Endothelial cell (in vitro differentiated cells): ENCODE measurements around the gene MYO15B. TPM values are rescaled to one million over a fixed set of nuclear protein-coding genes. Genes with fewer than 3 reads are reported as not detected.
A peak's percentile ranks its signal among the peaks of the same experiment; 100 is the strongest.

Experiments used
- DNase-seq: peaks from one replicate; pipeline ENCODE4 v3.0.0; 2021; ENCODE audit warnings: low spot score
- H3K27ac Mint-ChIP-seq: one replicate; pipeline ENCODE4 v1.8.0; 2021; ENCODE audit warnings: mixed read lengths, inconsistent platforms; ENCODE audit not compliant: unreplicated experiment
- H3K27me3 Mint-ChIP-seq: one replicate; pipeline ENCODE4 v1.8.0; 2021; ENCODE audit warnings: mild to moderate bottlenecking, moderate library complexity, mixed read lengths, inconsistent platforms; ENCODE audit not compliant: unreplicated experiment
- H3K36me3 Mint-ChIP-seq: one replicate; pipeline ENCODE4 v1.8.0; 2021; ENCODE audit warnings: mild to moderate bottlenecking, low read depth, mixed read lengths, inconsistent platforms; ENCODE audit not compliant: unreplicated experiment
- H3K4me1 Mint-ChIP-seq: one replicate; pipeline ENCODE4 v1.8.0; 2021; ENCODE audit warnings: mild to moderate bottlenecking, mixed read lengths, inconsistent platforms; ENCODE audit not compliant: unreplicated experiment
- H3K4me3 Mint-ChIP-seq: one replicate; pipeline ENCODE4 v1.8.0; 2021; ENCODE audit warnings: mild to moderate bottlenecking, mixed read lengths, inconsistent platforms; ENCODE audit not compliant: unreplicated experiment
- H3K9me3 Mint-ChIP-seq: one replicate; pipeline ENCODE4 v1.8.0; 2021; ENCODE audit warnings: mixed read lengths, inconsistent platforms; ENCODE audit not compliant: unreplicated experiment
- total RNA-seq: library from RNA; stranded (reverse); fragmentation: NEBNext Ultra II Directional; extraction: Animal tissue kit (Norgen Biotek cat#: 25700); gene quantifications from one replicate; pipeline ENCODE4 v1.2.1, GENCODE V29; 2021; ENCODE audit not compliant: unreplicated experiment
- TF ChIP-seq, protein P1 (sequence below): fragments of 200-600 bp; sonication (generic); IDR thresholded peaks from one replicate; pipeline ENCODE4 v1.5.0; 2021; ENCODE audit warnings: antibody characterized with exemption; ENCODE audit not compliant: unreplicated experiment

The MYO15B gene
- total RNA-seq, 1 donor from 2014 or later, result 224 TPM

DNA sequence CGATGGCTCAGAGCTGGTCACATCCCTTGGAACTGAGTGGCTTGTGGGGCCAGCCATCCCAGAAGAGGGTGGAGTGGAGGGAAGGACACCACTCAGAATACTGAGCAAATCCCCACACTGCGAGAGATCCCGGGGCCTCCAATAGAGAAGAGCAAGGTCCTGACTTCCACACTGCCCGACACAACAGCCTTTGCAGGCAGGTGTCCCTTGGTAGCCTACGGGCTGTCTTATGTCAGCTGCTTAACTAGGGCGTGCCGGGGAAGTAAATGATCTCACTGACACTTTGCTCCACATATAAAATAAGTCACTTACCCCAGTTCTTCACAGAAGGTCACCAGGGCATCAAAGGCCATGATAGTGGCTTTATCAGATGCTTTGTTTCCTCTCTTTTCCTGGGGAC is 63.3 kb downstream of the MYO15B start:
- no peak overlapping the region for H3K4me3 Mint-ChIP-seq
- peaks cover 10% of the 10 kb centered on the region for H3K4me1 Mint-ChIP-seq
- TF ChIP-seq, protein P1, sequence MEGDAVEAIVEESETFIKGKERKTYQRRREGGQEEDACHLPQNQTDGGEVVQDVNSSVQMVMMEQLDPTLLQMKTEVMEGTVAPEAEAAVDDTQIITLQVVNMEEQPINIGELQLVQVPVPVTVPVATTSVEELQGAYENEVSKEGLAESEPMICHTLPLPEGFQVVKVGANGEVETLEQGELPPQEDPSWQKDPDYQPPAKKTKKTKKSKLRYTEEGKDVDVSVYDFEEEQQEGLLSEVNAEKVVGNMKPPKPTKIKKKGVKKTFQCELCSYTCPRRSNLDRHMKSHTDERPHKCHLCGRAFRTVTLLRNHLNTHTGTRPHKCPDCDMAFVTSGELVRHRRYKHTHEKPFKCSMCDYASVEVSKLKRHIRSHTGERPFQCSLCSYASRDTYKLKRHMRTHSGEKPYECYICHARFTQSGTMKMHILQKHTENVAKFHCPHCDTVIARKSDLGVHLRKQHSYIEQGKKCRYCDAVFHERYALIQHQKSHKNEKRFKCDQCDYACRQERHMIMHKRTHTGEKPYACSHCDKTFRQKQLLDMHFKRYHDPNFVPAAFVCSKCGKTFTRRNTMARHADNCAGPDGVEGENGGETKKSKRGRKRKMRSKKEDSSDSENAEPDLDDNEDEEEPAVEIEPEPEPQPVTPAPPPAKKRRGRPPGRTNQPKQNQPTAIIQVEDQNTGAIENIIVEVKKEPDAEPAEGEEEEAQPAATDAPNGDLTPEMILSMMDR, result no peak
- no peak for DNase-seq
- H3K27ac Mint-ChIP-seq, result no peak overlapping the region
- H3K36me3 Mint-ChIP-seq, result peaks cover 18% of the 10 kb centered on the region
- H3K27me3 Mint-ChIP-seq, result peaks cover 2% of the 10 kb centered on the region
- no peaks in the 10 kb centered on the region for H3K9me3 Mint-ChIP-seq

DNA sequence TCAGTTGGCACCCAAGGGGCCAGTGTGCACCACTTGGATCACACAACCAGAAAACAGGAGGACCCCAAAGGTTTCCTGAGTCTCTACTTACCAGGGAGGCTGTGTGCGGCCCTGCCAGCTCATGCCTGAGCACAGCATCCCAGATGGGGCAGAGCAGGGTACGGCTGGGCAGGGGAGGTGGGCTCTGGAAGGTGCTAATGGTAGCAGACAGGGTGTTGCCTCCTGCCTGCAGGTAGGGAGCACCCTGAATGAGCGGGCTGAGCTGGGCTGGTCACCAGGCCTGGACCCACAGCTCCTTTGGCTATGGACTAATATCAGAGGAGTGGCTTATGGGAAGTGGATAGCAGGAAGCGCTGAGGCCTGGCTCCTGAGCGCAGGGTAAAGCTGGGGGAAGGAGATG is 64.7 kb downstream of the MYO15B start:
- no peak for DNase-seq
- peaks cover 7% of the 10 kb centered on the region for H3K4me1 Mint-ChIP-seq
- no peak overlapping the region for H3K4me3 Mint-ChIP-seq
- H3K27me3 Mint-ChIP-seq, result peaks cover 2% of the 10 kb centered on the region
- H3K27ac Mint-ChIP-seq, result no peak overlapping the region
- no peaks in the 10 kb centered on the region for H3K9me3 Mint-ChIP-seq
- peaks cover 23% of the 10 kb centered on the region for H3K36me3 Mint-ChIP-seq
- TF ChIP-seq, protein P1, result no peak

DNA sequence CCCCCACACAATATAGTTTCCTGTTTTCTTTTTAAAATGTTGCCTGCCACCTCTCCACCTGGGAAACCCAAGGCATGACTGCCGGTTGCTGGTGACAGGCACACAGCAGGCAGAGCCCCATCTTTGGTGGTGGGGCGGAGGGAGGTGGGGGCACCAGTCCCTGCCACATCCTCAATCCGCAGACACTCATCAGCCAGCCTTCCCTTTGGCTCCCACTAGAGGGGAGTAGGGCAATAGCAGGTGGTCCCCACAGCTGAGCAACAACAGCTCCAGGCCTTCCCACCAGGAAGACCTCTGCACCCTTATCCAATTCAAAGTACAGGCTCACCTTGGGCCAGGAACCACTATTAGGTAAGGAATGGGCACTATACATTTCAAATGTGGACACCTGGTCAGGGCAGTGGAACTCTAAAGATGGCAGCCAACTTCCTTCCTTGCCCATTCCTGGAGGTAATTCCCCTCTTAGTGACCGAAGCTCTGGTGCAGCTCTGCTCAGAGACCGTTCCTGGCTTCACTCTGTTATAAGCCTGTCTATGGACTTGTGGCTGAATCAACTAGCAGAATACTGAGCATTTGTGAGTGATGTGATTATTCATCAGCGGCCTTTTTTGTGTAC is 65.4 kb downstream of the MYO15B start:
- TF ChIP-seq, protein P1, result peak; percentile 64
- Mint-ChIP-seq H3K9me3 (no peaks in the 10 kb centered on the region), H3K4me1 (peaks cover 7% of the 10 kb centered on the region), H3K27me3 (peaks cover 2% of the 10 kb centered on the region), H3K27ac (no peak overlapping the region), H3K4me3 (no peak overlapping the region), H3K36me3 (peaks cover 22% of the 10 kb centered on the region)
- DNase-seq, result peak; percentile 57

DNA sequence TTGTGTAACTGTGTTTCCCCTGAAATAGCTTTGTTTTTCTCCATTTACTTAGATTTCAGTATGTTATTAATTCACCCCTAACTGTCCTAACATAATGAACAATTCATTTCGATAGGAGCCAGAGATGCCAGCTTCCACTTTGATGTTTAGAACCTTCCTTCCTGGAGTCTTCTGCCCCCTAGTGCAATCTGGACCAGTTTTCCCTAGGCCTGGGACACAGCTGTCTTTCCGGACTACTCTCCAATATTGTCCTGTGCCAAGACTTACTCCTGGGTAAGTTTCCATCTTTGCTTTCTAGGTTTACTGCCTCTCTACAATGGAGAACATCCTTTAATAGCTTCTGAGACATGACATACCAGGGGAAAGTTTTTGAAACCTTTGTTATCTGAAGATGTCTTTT is 66.6 kb downstream of the MYO15B start:
- Mint-ChIP-seq H3K9me3 (no peaks in the 10 kb centered on the region), H3K4me3 (no peak overlapping the region), H3K4me1 (peaks cover 7% of the 10 kb centered on the region), H3K27me3 (peaks cover 2% of the 10 kb centered on the region), H3K27ac (no peak overlapping the region), H3K36me3 (peaks cover 18% of the 10 kb centered on the region)
- TF ChIP-seq, protein P1, result no peak
- no peak for DNase-seq

DNA sequence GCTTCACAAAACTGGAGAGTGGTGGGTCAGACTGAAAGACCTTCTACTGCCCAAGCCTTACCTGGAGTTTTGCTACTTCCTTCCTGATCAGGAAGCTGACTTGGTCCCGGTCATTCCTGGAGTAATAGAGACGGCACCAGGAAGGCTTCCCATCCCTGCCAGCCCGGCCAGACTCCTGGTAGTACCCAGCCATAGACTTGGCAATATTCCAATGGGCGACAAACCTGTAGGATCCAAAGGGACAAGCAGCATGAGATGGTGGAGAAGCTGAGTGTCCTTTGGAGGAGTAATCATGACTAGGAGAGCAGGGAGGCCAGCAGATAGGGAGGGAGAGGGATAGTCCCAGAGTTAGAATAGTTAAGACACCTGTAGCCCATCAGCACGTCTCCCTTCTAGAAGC is 70.6 kb downstream of the MYO15B start:
- TF ChIP-seq, protein P1, result no peak
- H3K4me1 Mint-ChIP-seq, result peaks cover 17% of the 10 kb centered on the region
- H3K27ac Mint-ChIP-seq, result no peak overlapping the region
- DNase-seq, result no peak
- peaks cover 11% of the 10 kb centered on the region for H3K36me3 Mint-ChIP-seq
- H3K9me3 Mint-ChIP-seq, result no peaks in the 10 kb centered on the region
- H3K4me3 Mint-ChIP-seq, result no peak overlapping the region
- peaks cover 1% of the 10 kb centered on the region for H3K27me3 Mint-ChIP-seq
